ENCODE measurements around the gene SYTL3.

Gene SYTL3

GRCh38 chr6:158730541-158730907 is 80.7 kb downstream of the SYTL3 start:
- peak; percentile 99 for DNase-seq

- no peak for DNase-seq
Observed at GRCh38 chr6:158735009-158735408, 85.2 kb downstream of the SYTL3 start.

- DNase-seq, result no peak
Observed at GRCh38 chr6:158737082-158737709, 87.3 kb downstream of the SYTL3 start.

GRCh38 chr6:158737710-158738615 is 88.1 kb downstream of the SYTL3 start:
- peak; percentile 77 for DNase-seq

GRCh38 chr6:158739673-158740072 is 89.8 kb downstream of the SYTL3 start:
- DNase-seq, result no peak

GRCh38 chr6:158743033-158743651 is 93.3 kb downstream of the SYTL3 start:
- no peak for DNase-seq

- DNase-seq, result no peak
Observed at GRCh38 chr6:158744986-158745430, 95.2 kb downstream of the SYTL3 start.

- DNase-seq, result peak; percentile 47
Observed at GRCh38 chr6:158751224-158751623, 101.4 kb downstream of the SYTL3 start.

- peak; percentile 53 for DNase-seq
Observed at GRCh38 chr6:158751921-158752320, 102.1 kb downstream of the SYTL3 start.

- peak; percentile 42 for DNase-seq
Observed at GRCh38 chr6:158752613-158753012, 102.8 kb downstream of the SYTL3 start.

- DNase-seq, result no peak
Observed at GRCh38 chr6:158753811-158754210, 104.0 kb downstream of the SYTL3 start.

- DNase-seq, result no peak
Observed at GRCh38 chr6:158754738-158755137, 104.9 kb downstream of the SYTL3 start.

GRCh38 chr6:158755636-158756035 is 105.8 kb downstream of the SYTL3 start:
- peak; percentile 49 for DNase-seq

- DNase-seq, result peak; percentile 74
Observed at GRCh38 chr6:158756126-158756525, 106.3 kb downstream of the SYTL3 start.

- DNase-seq, result peak; percentile 55
Observed at GRCh38 chr6:158756977-158757752, 107.3 kb downstream of the SYTL3 start.

- DNase-seq, result peak; percentile 56
Observed at GRCh38 chr6:158757753-158758090, 107.9 kb downstream of the SYTL3 start.

GRCh38 chr6:158758451-158758860 is 108.6 kb downstream of the SYTL3 start:
- DNase-seq, result peak; percentile 84

- DNase-seq, result peak; percentile 62
Observed at GRCh38 chr6:158758941-158759479, 109.2 kb downstream of the SYTL3 start.

- peak; percentile 47 for DNase-seq
Observed at GRCh38 chr6:158759966-158760617, 110.2 kb downstream of the SYTL3 start.

- peak; percentile 70 for DNase-seq
Observed at GRCh38 chr6:158760618-158761250, 110.9 kb downstream of the SYTL3 start.

- no peak for DNase-seq
Observed at GRCh38 chr6:158761746-158762145, 111.9 kb downstream of the SYTL3 start.

Data from islet precursor cell (in vitro differentiated cells).